ENCODE data around the gene ZNF93.
"Not testable (repeated sequence)": the region's sequence is repeated elsewhere in the genome, so short reads cannot be mapped to it uniquely, and the experiment has no call there.

The ZNF93 gene

DNA sequence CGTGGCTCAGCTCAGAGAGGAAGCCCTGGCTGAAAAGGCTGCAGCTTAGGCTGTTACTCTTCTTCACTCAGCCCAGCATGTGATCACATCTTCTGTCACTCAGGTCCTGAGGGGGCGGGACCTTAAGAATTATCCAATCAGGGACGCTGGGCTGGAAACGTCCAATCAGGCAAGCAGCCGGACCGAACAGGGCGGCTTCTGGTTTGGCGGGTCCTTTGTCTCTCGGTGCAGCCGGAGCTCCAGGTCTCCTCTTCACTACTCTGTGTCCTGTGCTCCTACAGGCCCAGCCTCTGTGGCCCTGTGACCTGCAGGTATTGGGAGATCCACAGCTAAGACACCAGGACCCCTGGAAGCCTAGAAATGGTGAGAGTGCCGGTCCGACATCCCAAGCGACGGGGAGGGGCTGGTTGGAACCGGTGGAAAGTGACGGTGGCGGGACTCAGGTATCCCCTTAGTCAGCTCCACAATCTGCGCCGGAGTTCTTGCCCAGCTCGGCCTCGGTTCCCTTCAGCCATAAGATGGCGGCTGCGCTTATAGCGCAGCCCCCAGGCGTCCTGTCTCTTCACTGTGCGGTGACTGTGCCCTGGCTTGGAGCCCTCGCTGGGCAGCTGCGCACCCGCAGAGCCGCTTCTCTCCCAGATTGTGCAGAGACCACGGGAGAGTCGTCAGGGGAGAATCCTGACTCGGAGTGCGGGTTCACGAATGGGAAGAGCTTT lies at the start of gene ZNF93:
Gene ZNF93 (plus strand): TSS at position 218 of the 716 bp plus-strand sequence. CDS start 143 bp downstream, at position 361.
- TF ChIP-seq, protein P1, sequence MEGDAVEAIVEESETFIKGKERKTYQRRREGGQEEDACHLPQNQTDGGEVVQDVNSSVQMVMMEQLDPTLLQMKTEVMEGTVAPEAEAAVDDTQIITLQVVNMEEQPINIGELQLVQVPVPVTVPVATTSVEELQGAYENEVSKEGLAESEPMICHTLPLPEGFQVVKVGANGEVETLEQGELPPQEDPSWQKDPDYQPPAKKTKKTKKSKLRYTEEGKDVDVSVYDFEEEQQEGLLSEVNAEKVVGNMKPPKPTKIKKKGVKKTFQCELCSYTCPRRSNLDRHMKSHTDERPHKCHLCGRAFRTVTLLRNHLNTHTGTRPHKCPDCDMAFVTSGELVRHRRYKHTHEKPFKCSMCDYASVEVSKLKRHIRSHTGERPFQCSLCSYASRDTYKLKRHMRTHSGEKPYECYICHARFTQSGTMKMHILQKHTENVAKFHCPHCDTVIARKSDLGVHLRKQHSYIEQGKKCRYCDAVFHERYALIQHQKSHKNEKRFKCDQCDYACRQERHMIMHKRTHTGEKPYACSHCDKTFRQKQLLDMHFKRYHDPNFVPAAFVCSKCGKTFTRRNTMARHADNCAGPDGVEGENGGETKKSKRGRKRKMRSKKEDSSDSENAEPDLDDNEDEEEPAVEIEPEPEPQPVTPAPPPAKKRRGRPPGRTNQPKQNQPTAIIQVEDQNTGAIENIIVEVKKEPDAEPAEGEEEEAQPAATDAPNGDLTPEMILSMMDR (IDR thresholded peaks at IDR 0.05; ENCODE audit: low read depth, low read length) = no peak
- H3K4me3 ChIP-seq (ENCODE audit: low read depth, low read length) = peak within 1 kb of the TSS; percentile 90

DNA sequence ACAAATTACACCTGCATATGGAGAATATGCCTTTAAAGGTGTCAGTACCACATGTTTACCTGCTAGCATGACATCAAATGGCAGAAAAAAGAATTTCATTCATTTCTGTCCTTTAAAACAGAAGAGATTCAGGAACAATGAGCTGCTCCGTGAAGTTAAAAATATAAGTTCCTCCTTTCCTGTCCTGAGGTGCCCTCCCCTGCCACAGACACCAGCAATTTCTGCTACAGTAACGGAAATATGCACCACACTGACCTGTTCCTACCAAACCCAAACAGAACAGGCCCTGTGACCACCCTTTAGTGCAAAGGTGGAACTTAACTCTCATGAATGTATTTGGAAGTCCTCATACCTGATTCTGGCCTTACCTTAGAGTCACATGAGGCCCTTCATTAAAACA lies 49.0 kb upstream of the ZNF93 start:
- H3K4me3 ChIP-seq (ENCODE audit: low read depth, low read length) = not testable (repeated sequence)

DNA sequence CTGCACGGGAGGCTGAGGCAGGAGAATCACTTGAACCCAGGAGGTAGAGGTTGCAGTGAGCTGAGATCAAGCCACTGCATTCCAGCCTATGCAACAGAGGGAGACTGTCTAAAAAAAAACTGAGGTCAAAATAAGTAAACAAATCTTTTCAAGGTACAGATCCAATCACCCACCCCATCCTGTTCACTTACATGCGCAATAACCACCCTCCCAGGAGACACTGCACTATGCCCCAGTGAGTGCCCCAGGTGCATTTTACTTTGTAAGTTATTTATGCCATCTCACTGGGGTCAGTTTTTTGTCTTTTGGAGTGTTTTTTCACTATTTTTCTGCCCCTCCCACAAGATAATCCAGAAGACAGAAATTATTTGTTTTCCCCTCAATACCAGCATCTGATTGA lies 42.0 kb upstream of the ZNF93 start:
- TF ChIP-seq, protein P1 (IDR thresholded peaks at IDR 0.05; ENCODE audit: low read depth, low read length) = no peak
- H3K4me3 ChIP-seq (ENCODE audit: low read depth, low read length) = no peak overlapping the region

DNA sequence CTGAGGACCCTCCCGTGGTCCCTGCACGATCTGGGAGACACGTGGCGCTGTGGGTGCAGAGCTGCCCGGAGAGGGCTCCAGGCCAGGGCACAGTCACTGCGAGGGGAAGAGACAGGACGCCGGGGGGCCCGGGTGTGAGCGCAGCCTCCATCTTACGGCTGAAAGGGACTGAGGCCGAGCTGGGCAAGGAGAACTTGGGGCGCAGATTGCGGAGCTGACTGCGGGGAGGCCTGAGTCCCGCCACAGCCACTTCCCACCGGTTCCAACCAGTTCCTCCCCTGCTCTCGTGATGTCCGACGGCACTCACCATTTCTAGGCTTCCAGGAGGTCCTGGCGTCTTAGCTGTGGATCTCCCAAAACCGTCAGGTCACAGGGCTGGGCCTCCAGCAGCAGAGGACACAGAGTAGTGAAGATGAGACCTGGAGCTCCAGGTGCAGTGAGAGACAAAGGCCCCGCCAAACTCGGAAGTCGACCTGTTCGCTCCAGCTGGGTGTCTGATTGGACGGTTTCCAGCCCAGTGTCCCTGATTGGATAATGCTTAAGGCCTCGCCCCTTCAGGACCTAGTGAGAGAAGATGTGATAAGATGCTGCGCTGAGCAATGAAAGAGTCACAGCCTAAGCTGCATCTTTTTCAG lies 39.9 kb upstream of the ZNF93 start:
- TF ChIP-seq, protein P1 (IDR thresholded peaks at IDR 0.05; ENCODE audit: low read depth, low read length) = no peak
- no peak overlapping the region for H3K4me3 ChIP-seq (ENCODE audit: low read depth, low read length)

DNA sequence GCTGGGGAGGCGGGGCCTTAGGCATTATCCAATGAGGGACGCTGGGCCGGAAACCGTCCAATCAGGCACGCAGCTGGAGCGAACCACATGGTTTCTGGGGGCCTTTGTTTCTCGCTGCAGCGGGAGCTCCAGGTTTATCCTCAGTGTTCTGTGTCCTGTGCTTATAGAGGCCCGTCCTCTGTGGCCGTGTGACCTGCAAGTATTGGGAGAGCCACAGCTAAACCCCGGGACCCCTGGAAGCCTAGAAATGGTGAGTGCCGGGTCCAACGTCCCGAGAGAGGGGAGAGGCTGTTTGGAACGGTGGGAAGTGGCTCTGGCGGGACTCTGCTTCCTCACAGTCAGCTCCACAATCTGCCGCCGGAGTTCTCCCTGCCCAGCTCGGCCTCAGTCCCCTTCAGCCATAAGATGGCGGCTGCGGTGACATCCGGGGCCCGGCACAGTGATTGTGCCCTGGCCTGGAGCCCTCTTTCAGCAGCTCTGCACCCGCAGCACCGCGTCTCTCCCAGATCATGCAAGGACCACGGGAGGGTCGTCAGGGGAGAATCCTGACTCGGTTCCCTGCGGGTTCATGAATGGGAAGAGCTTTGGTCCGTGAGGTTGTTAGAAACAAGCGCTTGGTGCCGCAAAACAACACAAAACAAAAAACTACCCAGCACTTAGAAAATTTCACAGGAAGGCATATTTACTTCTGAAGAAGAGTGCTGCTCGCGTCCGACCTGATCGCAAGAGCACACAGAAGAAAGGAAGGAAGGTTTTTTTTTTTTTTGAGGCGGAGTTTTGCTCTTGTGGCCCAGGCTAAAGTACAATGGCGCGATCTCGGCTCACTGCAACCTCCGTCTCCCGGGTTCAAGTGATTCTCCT lies 34.8 kb upstream of the ZNF93 start, which contains the start of gene ZNF253:
Gene ZNF253 (plus strand): TSS at position 133 of the 861 bp plus-strand sequence. CDS start 115 bp downstream, at position 248.
- TF ChIP-seq, protein P1 (IDR thresholded peaks at IDR 0.05; ENCODE audit: low read depth, low read length) = no peak
- peak within 1 kb of the TSS; percentile 75 for H3K4me3 ChIP-seq (ENCODE audit: low read depth, low read length)

DNA sequence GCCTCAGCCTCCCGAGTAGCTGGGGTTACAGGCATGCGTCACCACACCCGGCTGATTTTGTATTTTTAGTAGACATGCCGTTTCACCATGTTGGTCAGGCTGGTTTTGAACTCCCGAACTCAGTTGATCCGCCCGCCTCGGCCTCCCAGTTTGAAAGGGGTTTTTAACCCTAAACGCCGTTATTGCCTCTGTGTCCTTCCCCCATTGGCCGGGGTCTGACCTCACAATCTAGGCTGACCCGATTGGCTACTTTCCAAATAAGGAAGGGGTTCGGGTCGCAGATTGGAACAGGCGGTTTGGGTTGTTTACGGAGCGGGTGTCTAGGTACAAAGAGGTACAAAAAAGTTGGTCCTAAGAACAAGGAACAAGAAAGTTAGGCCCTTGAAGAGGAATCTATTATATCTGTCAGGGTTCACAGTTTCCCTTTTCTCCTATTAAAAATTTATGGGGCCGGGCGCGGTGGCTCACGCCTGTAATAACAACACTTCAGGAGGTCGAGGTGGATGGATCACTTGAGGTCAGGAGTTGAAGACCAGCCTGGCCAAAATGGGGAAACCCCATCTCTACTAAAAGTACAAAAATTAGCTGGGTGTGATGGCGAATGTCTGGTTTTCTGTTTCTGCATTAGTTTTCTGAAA lies 34.0 kb upstream of the ZNF93 start:
- peak overlapping the region; percentile 75 for H3K4me3 ChIP-seq (ENCODE audit: low read depth, low read length)

DNA sequence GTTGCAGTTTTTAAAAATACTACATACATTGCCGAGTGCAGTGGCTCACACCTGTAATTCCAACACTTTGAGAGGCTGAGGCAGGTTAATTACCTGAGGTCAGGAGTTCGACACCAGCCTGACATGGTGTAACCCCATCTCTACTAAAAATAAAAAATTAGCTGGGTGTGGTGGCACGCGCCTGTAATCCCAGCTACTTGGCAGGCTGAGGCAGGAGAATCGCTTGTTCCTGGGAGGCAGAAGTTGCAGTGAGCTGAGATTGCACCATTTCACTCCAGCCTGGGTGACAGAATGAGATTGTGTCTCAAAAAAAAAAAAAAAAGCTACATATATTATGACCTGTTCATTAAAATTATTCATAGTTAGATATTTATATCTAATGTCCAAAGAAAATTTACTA lies 30.7 kb upstream of the ZNF93 start:
- H3K4me3 ChIP-seq (ENCODE audit: low read depth, low read length) = not testable (repeated sequence)

More for the DNA sequence above, 34.0 kb upstream of the ZNF93 start:
- TF ChIP-seq, protein P1 (IDR thresholded peaks at IDR 0.05; ENCODE audit: low read depth, low read length) = no peak

Measured in WI38 (cell line).